HepG2 (cell line): ENCODE data around the gene MAP1B. TPM values are rescaled to one million over a fixed set of nuclear protein-coding genes. Genes with fewer than 3 reads are reported as not detected.

Source experiments
- ATAC-seq: fragments of 200-7000 bp; cut with Tn5 transposase; 3 replicates; pipeline ENCODE4 v1.9.1; 2020; ENCODE audit warnings: mild to moderate bottlenecking, moderate library complexity
- BruUV-seq: library from RNA; stranded (reverse); fragments of 400-500 nt; replicated peaks from 2 replicates; lab custom pipeline; 2021; lab: Mats Ljungman, UMichigan
- CTCF ChIA-PET: fragments of 300-600 bp; formaldehyde crosslinking; extraction: SDS; loops from one replicate; lab custom pipeline; 2021; ENCODE audit warnings: low total read pairs, inconsistent platforms, low intra/inter-chr PET ratio; lab: Yijun Ruan, JAX
- POLR2A ChIA-PET: fragments of 350-600 bp; sonication (Branson Sonifier 250); formaldehyde crosslinking; loops from one replicate; lab custom pipeline; 2020; ENCODE audit warnings: antibody characterized with exemption, inconsistent platforms; lab: Yijun Ruan, JAX
- DNase-seq: peaks from one replicate; pipeline ENCODE4 v3.0.0-alpha.2; 2015; ENCODE audit warnings: low spot score
- FAIRE-seq: peaks from 3 replicates; lab custom pipeline; 2011; peaks lifted over from hg19 to GRCh38; lab: Jason Lieb, UNC
- H2AFZ ChIP-seq: one replicate; pipeline ENCODE4 v1.6.1; 2011; ENCODE audit warnings: low read length, inconsistent platforms
- H3K27ac ChIP-seq: fragments of 300-600 bp; 3 replicates; pipeline ENCODE4 v1.8.0; 2011; ENCODE audit warnings: mixed run types, mild to moderate bottlenecking, mixed read lengths, low read length, inconsistent platforms; ENCODE audit not compliant: insufficient read depth; ENCODE audit errors: extremely low read length
- H3K27me3 ChIP-seq, 2 experiments: fragments of 200-600 bp in 1 of 2; 2 replicates in 1 of 2; 3 replicates in 1 of 2; pipeline versions ENCODE4 v1.6.0 to v1.8.0; 2011; ENCODE audit warnings: low read length in 2 of 2, mild to moderate bottlenecking in 2 of 2, moderate library complexity in 2 of 2, inconsistent platforms in 1 of 2; ENCODE audit not compliant: insufficient read depth in 2 of 2, control insufficient read depth in 1 of 2
- H3K36me3 ChIP-seq, 2 experiments: fragments of 200-600 bp in 1 of 2; replicated peaks in 1 of 2; 2 replicates in 1 of 2; 3 replicates in 1 of 2; pipeline versions ENCODE4 v1.5.1 to v1.8.0; 2011; ENCODE audit warnings: low read length in 2 of 2, inconsistent platforms in 1 of 2; ENCODE audit not compliant: insufficient read depth in 2 of 2, control insufficient read depth in 1 of 2
- H3K4me1 ChIP-seq: 2 replicates; pipeline ENCODE4 v1.5.1; 2012; ENCODE audit warnings: low read length, inconsistent platforms; ENCODE audit not compliant: insufficient read depth
- H3K4me2 ChIP-seq: 2 replicates; pipeline ENCODE4 v1.6.0; 2011; ENCODE audit warnings: low read depth, low read length, inconsistent platforms
- H3K4me3 ChIP-seq, 3 experiments: fragments of 200-600 bp in 1 of 3; sonication (generic), shearing (Covaris generic) in 1 of 3; replicated peaks in 1 of 3; 2 replicates each; pipeline ENCODE4 v1.5.1; 2011 to 2016; ENCODE audit warnings: low read length in 3 of 3, inconsistent platforms in 2 of 3, low read depth in 2 of 3, mild to moderate bottlenecking in 2 of 3, control low read depth in 1 of 3, mixed read lengths in 1 of 3; ENCODE audit not compliant: insufficient read depth in 1 of 3
- H3K79me2 ChIP-seq: one replicate; pipeline ENCODE4 v1.6.1; 2011; ENCODE audit warnings: low read length, inconsistent platforms; ENCODE audit not compliant: insufficient read depth
- H3K9ac ChIP-seq: 2 replicates; pipeline ENCODE4 v1.6.0; 2011; ENCODE audit warnings: mild to moderate bottlenecking, low read depth, low read length, inconsistent platforms; ENCODE audit not compliant: insufficient read depth
- H3K9me3 ChIP-seq: 2 replicates; pipeline ENCODE4 v1.5.1; 2012; ENCODE audit warnings: mild to moderate bottlenecking, low read length
- H4K20me1 ChIP-seq: 2 replicates; pipeline ENCODE4 v1.6.0; 2011; ENCODE audit warnings: inconsistent platforms, mild to moderate bottlenecking, low read length, moderate library complexity; ENCODE audit not compliant: insufficient read depth
- HDAC1 ChIP-seq: sonication (generic); formaldehyde crosslinking; IDR thresholded peaks from 2 replicates; pipeline ENCODE4 v1.5.1; 2020; ENCODE audit warnings: mild to moderate bottlenecking, missing genetic modification reagents
- HMGA1 ChIP-seq: sonication (generic); formaldehyde crosslinking; conservative IDR thresholded peaks from 2 replicates; pipeline ENCODE4 v1.4.0; 2020; ENCODE audit warnings: missing genetic modification reagents
- MAF1 ChIP-seq: sonication (generic); formaldehyde crosslinking; IDR thresholded peaks from 2 replicates; pipeline ENCODE4 v1.5.0; 2020; ENCODE audit warnings: missing genetic modification reagents, borderline replicate concordance
- MTA3 ChIP-seq: sonication (generic); formaldehyde crosslinking; IDR thresholded peaks from 2 replicates; pipeline ENCODE4 v1.4.0; 2020; ENCODE audit warnings: missing genetic modification reagents
- MXD1 ChIP-seq: sonication (generic); formaldehyde crosslinking; IDR thresholded peaks from 2 replicates; pipeline ENCODE4 v1.4.0; 2020; ENCODE audit warnings: mild to moderate bottlenecking, missing genetic modification reagents
- NFATC3 ChIP-seq: sonication (generic); formaldehyde crosslinking; IDR thresholded peaks from 2 replicates; pipeline ENCODE4 v1.5.1; 2020; ENCODE audit warnings: mild to moderate bottlenecking, missing genetic modification reagents
- SKIL ChIP-seq: sonication (generic); formaldehyde crosslinking; IDR thresholded peaks from 2 replicates; pipeline ENCODE4 v1.8.0; 2022; ENCODE audit warnings: missing genetic modification reagents, mild to moderate bottlenecking, moderate library complexity, borderline replicate concordance
- SNAI1 ChIP-seq: sonication (generic); formaldehyde crosslinking; IDR thresholded peaks from 2 replicates; pipeline ENCODE4 v1.5.0; 2020; ENCODE audit warnings: mild to moderate bottlenecking, missing genetic modification reagents, borderline replicate concordance
- ZBTB1 ChIP-seq: sonication (generic); formaldehyde crosslinking; IDR thresholded peaks from 2 replicates; pipeline ENCODE4 v1.4.0; 2020; ENCODE audit warnings: missing genetic modification reagents, borderline replicate concordance
- ZBTB20 ChIP-seq: sonication (generic); formaldehyde crosslinking; IDR thresholded peaks from 2 replicates; pipeline ENCODE4 v1.8.1; 2023; ENCODE audit warnings: missing genetic modification reagents, low read depth, mild to moderate bottlenecking, borderline replicate concordance
- ZHX2 ChIP-seq, 2 experiments: sonication (generic) in 1 of 2; formaldehyde crosslinking in 1 of 2; IDR thresholded peaks; 2 replicates each; pipeline versions ENCODE4 v1.6.1 to v1.9.0; 2014 to 2022; ENCODE audit warnings: antibody characterized with exemption in 1 of 2, borderline replicate concordance in 1 of 2, inconsistent platforms in 1 of 2, low read depth in 1 of 2, missing genetic modification reagents in 1 of 2
- ZNF549 ChIP-seq: sonication (generic); formaldehyde crosslinking; IDR thresholded peaks from 2 replicates; pipeline ENCODE4 v1.5.0; 2020; ENCODE audit warnings: missing genetic modification reagents
- ZNF652 ChIP-seq: IDR thresholded peaks from 2 replicates; pipeline ENCODE4 v1.6.1; 2016; ENCODE audit warnings: low read depth, borderline replicate concordance
- ZSCAN12 ChIP-seq: sonication (generic); formaldehyde crosslinking; IDR thresholded peaks from 2 replicates; pipeline ENCODE4 v1.9.0; 2021; ENCODE audit warnings: mild to moderate bottlenecking, missing genetic modification reagents
- WGBS: methylation state at CpG from one replicate; pipeline ENCODE4 v1.1.6; 2017; ENCODE audit warnings: low lambda C conversion rate; 5-methylcytosine and 5-hydroxymethylcytosine counted together
- in situ Hi-C: cut with HindIII; loops from 2 replicates; pipeline ENCODE4 v1.10.0; 2017; ENCODE audit warnings: low pct_unique_long_range_greater_than_20kb; ENCODE audit not compliant: extremely low pct_ligation_motif_present
- intact Hi-C: fragments of 100-400 bp; cut with micrococcal nuclease; formaldehyde crosslinking; loops from one replicate; pipeline ENCODE4 v1.10.0; 2022; ENCODE audit not compliant: unreplicated experiment
- polyA plus RNA-seq, 8 experiments: library from polyadenylated mRNA; depleted of rRNA in 3 of 8; stranded (reverse) in 7 of 8; unstranded in 1 of 8; fragments of >200 nt; fragmentation: Illumina TruSeq in 4 of 8; extraction: Trizol in 4 of 8; gene quantifications; 2 replicates each; pipeline versions ENCODE4 v1.2.1 to v1.2.3, GENCODE V29; 2011 to 2016; ENCODE audit warnings: low read depth in 4 of 8, missing spikeins in 1 of 8, mixed read lengths in 1 of 8; ENCODE audit not compliant: insufficient read depth in 1 of 8
- total RNA-seq, 5 experiments: library from RNA; depleted of rRNA; stranded (reverse); fragments of >200 nt; fragmentation: Illumina TruSeq; extraction: Trizol; gene quantifications; 2 replicates each; pipeline ENCODE4 v1.2.3, GENCODE V29; 2016; ENCODE audit warnings: low read depth in 1 of 5

Gene MAP1B
- total and polyA plus RNA-seq, 2 of the 13 experiments (the other 11 are each of a cell fraction or from before 2014, with no cell fraction given): 3.3 to 6.2 TPM

- CTCF ChIA-PET: no interaction called here
- Histone ChIP-seq H3K4me1 (no peaks in the 10 kb centered on the region), H3K27me3 (no peaks in the 10 kb centered on the region), H3K36me3 (peaks cover 37 to 93% of the 10 kb centered on the region in 2 experiments), H2AFZ (no peak overlapping the region), H3K9me3 (no peaks in the 10 kb centered on the region), H3K9ac (no peak overlapping the region), H3K4me2 (no peak overlapping the region), H3K4me3 (no peak overlapping the region), H3K27ac (no peak overlapping the region), H3K79me2 (no peaks in the 10 kb centered on the region), H4K20me1 (no peaks in the 10 kb centered on the region)
- POLR2A ChIA-PET: no interaction called here
- BruUV-seq: no TSS peak
- 96% methylated on average over 1 of the region's 1 CpG for WGBS
- TF ChIP-seq MXD1 (CRISPR knock-in tag) (no peak), ZBTB1 (CRISPR knock-in tag) (no peak), ZHX2 (IDR thresholded peaks at IDR 0.05; ENCODE audit: low read depth) (no peak), ZHX2 (CRISPR knock-in tag; IDR thresholded peaks at IDR 0.05; ENCODE audit: borderline replicate concordance) (no peak), MTA3 (CRISPR knock-in tag) (no peak), MAF1 (CRISPR knock-in tag) (no peak), ZNF652 (CRISPR knock-in tag) (no peak), ZBTB20 (CRISPR knock-in tag) (no peak), SNAI1 (CRISPR knock-in tag) (no peak), NFATC3 (CRISPR knock-in tag) (no peak), HMGA1 (no peak), SKIL (no peak), HDAC1 (no peak), ZNF549 (no peak), ZSCAN12 (CRISPR knock-in tag) (no peak)
- ATAC-seq: no peak
- intact Hi-C loops: no loop called here
- in situ Hi-C loops: no loop called here
- no peak for DNase-seq
- FAIRE-seq: no peak
These were observed 115.2 kb downstream of the MAP1B start for GRCh38 chr5:72222521-72222920.
